ENCODE measurements around the gene CMTM1.

Gene CMTM1

GRCh38 chr16:66542396-66542795, 23.8 kb upstream of the CMTM1 start:
- no peak for ATAC-seq
- TF ChIP-seq ARNTL (CRISPR knock-in tag; IDR thresholded peaks at IDR 0.05; ENCODE audit: borderline replicate concordance, low read depth) (no peak), PPARA (CRISPR knock-in tag; IDR thresholded peaks at IDR 0.05; ENCODE audit: borderline replicate concordance) (no peak), ZC3H10 (CRISPR knock-in tag; IDR thresholded peaks at IDR 0.05) (no peak), TOX (CRISPR knock-in tag; IDR thresholded peaks at IDR 0.05; ENCODE audit: borderline replicate concordance) (no peak), CSDC2 (CRISPR knock-in tag; IDR thresholded peaks at IDR 0.05) (no peak), SNAI2 (CRISPR knock-in tag; IDR thresholded peaks at IDR 0.05) (no peak), ZFP30 (CRISPR knock-in tag; IDR thresholded peaks at IDR 0.05) (no peak), ZNF70 (CRISPR knock-in tag; IDR thresholded peaks at IDR 0.05) (no peak), RARB (CRISPR knock-in tag; IDR thresholded peaks at IDR 0.05) (no peak), ZNF565 (CRISPR knock-in tag; conservative IDR thresholded peaks at IDR 0.05; ENCODE audit: low read depth) (no peak), BACH2 (CRISPR knock-in tag; IDR thresholded peaks at IDR 0.05; ENCODE audit: borderline replicate concordance) (no peak), ZNF8 (CRISPR knock-in tag; IDR thresholded peaks at IDR 0.05) (no peak), ISL1 (CRISPR knock-in tag; IDR thresholded peaks at IDR 0.05) (no peak), ESRRG (CRISPR knock-in tag; IDR thresholded peaks at IDR 0.05) (no peak), OSR1 (CRISPR knock-in tag; IDR thresholded peaks at IDR 0.05) (no peak), ZFP3 (CRISPR knock-in tag; IDR thresholded peaks at IDR 0.05) (no peak), GLIS3 (CRISPR knock-in tag; IDR thresholded peaks at IDR 0.05) (no peak), TCF4 (CRISPR knock-in tag; IDR thresholded peaks at IDR 0.05; ENCODE audit: borderline replicate concordance) (no peak)
- TF ChIP-seq, protein P1, sequence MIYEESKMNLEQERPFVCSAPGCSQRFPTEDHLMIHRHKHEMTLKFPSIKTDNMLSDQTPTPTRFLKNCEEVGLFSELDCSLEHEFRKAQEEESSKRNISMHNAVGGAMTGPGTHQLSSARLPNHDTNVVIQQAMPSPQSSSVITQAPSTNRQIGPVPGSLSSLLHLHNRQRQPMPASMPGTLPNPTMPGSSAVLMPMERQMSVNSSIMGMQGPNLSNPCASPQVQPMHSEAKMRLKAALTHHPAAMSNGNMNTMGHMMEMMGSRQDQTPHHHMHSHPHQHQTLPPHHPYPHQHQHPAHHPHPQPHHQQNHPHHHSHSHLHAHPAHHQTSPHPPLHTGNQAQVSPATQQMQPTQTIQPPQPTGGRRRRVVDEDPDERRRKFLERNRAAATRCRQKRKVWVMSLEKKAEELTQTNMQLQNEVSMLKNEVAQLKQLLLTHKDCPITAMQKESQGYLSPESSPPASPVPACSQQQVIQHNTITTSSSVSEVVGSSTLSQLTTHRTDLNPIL (CRISPR knock-in tag; IDR thresholded peaks at IDR 0.05; ENCODE audit: low read depth), result no peak

DNA sequence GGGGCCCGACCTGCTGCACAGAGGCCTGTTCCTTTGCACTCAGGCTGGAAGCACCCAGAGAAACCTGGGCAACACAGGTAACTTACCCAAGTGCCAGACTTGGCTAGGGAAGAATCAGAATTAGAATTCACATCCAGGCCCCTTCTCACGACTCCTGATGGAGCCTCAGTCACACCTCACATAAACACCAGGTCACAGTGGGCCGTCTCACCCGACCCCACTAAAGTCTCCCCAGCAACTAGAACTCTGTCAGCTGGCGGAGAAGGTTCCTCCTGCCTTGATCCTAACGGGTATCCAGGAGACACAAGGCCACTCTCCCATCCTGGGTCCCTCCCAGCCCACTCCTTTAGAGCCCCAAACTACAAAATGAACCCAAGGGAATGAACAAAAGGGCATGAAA, 22.7 kb upstream of the CMTM1 start:
- no peak for ATAC-seq
- TF ChIP-seq TOX (CRISPR knock-in tag; IDR thresholded peaks at IDR 0.05; ENCODE audit: borderline replicate concordance) (no peak), TCF4 (CRISPR knock-in tag; IDR thresholded peaks at IDR 0.05; ENCODE audit: borderline replicate concordance) (no peak), ESRRG (CRISPR knock-in tag; IDR thresholded peaks at IDR 0.05) (no peak), ISL1 (CRISPR knock-in tag; IDR thresholded peaks at IDR 0.05) (no peak), ZNF565 (CRISPR knock-in tag; conservative IDR thresholded peaks at IDR 0.05; ENCODE audit: low read depth) (no peak), ZFP30 (CRISPR knock-in tag; IDR thresholded peaks at IDR 0.05) (no peak), TSHZ2 (CRISPR knock-in tag; IDR thresholded peaks at IDR 0.05) (no peak), SNAI2 (CRISPR knock-in tag; IDR thresholded peaks at IDR 0.05) (no peak)
- TF ChIP-seq, protein P1 (CRISPR knock-in tag; IDR thresholded peaks at IDR 0.05; ENCODE audit: low read depth), result no peak
- TF ChIP-seq, protein P2, sequence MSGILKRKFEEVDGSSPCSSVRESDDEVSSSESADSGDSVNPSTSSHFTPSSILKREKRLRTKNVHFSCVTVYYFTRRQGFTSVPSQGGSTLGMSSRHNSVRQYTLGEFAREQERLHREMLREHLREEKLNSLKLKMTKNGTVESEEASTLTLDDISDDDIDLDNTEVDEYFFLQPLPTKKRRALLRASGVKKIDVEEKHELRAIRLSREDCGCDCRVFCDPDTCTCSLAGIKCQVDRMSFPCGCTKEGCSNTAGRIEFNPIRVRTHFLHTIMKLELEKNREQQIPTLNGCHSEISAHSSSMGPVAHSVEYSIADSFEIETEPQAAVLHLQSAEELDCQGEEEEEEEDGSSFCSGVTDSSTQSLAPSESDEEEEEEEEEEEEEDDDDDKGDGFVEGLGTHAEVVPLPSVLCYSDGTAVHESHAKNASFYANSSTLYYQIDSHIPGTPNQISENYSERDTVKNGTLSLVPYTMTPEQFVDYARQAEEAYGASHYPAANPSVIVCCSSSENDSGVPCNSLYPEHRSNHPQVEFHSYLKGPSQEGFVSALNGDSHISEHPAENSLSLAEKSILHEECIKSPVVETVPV (CRISPR knock-in tag; IDR thresholded peaks at IDR 0.05), result no peak

- no peak for ATAC-seq
- TF ChIP-seq, protein P2 (CRISPR knock-in tag; IDR thresholded peaks at IDR 0.05), result no peak
- TF ChIP-seq, protein P1 (CRISPR knock-in tag; IDR thresholded peaks at IDR 0.05; ENCODE audit: low read depth), result no peak
- no peak for TF ChIP-seq RARB (CRISPR knock-in tag; IDR thresholded peaks at IDR 0.05)
- TF ChIP-seq, protein P3, sequence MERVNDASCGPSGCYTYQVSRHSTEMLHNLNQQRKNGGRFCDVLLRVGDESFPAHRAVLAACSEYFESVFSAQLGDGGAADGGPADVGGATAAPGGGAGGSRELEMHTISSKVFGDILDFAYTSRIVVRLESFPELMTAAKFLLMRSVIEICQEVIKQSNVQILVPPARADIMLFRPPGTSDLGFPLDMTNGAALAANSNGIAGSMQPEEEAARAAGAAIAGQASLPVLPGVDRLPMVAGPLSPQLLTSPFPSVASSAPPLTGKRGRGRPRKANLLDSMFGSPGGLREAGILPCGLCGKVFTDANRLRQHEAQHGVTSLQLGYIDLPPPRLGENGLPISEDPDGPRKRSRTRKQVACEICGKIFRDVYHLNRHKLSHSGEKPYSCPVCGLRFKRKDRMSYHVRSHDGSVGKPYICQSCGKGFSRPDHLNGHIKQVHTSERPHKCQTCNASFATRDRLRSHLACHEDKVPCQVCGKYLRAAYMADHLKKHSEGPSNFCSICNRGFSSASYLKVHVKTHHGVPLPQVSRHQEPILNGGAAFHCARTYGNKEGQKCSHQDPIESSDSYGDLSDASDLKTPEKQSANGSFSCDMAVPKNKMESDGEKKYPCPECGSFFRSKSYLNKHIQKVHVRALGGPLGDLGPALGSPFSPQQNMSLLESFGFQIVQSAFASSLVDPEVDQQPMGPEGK (CRISPR knock-in tag; IDR thresholded peaks at IDR 0.05; ENCODE audit: borderline replicate concordance), result no peak
- no peak for TF ChIP-seq ZNF8 (CRISPR knock-in tag; IDR thresholded peaks at IDR 0.05)
- TF ChIP-seq ZFP3 (CRISPR knock-in tag; IDR thresholded peaks at IDR 0.05), result no peak
- no peak for TF ChIP-seq ESRRG (CRISPR knock-in tag; IDR thresholded peaks at IDR 0.05)
- no peak for TF ChIP-seq ZNF565 (CRISPR knock-in tag; conservative IDR thresholded peaks at IDR 0.05; ENCODE audit: low read depth)
- TF ChIP-seq BACH2 (CRISPR knock-in tag; IDR thresholded peaks at IDR 0.05; ENCODE audit: borderline replicate concordance), result no peak
- TF ChIP-seq ISL1 (CRISPR knock-in tag; IDR thresholded peaks at IDR 0.05), result no peak
Observed at GRCh38 chr16:66544016-66544757, 22.1 kb upstream of the CMTM1 start.
